Jurkat, Clone E6-1 (cell line): ENCODE results near the gene SCCPDH. TPM values are rescaled to one million over a fixed set of nuclear protein-coding genes. Genes with fewer than 3 reads are reported as not detected.
A peak's percentile ranks its signal among the peaks of the same experiment; 100 is the strongest.
"Not testable (repeated sequence)": the region's sequence is repeated elsewhere in the genome, so short reads cannot be mapped to it uniquely, and the experiment has no call there.

Source experiments
- DNase-seq: peaks from one replicate; pipeline ENCODE4 v3.0.0-alpha.2; 2011; ENCODE audit warnings: low read depth, low spot score
- H3K4me3 ChIP-seq: 2 replicates; pipeline ENCODE4 v1.5.1; 2011; ENCODE audit warnings: mild to moderate bottlenecking, low read length, control low read depth, moderate library complexity
- polyA plus RNA-seq: library from polyadenylated mRNA; unstranded; fragments of >200 nt; gene quantifications from one replicate; pipeline ENCODE4 v1.2.1, GENCODE V29; 2012; ENCODE audit warnings: missing spikeins; ENCODE audit not compliant: insufficient read length, insufficient read depth

SCCPDH gene, protein sequence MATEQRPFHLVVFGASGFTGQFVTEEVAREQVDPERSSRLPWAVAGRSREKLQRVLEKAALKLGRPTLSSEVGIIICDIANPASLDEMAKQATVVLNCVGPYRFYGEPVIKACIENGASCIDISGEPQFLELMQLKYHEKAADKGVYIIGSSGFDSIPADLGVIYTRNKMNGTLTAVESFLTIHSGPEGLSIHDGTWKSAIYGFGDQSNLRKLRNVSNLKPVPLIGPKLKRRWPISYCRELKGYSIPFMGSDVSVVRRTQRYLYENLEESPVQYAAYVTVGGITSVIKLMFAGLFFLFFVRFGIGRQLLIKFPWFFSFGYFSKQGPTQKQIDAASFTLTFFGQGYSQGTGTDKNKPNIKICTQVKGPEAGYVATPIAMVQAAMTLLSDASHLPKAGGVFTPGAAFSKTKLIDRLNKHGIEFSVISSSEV
- polyA plus RNA-seq: 82.1 TPM

DNA sequence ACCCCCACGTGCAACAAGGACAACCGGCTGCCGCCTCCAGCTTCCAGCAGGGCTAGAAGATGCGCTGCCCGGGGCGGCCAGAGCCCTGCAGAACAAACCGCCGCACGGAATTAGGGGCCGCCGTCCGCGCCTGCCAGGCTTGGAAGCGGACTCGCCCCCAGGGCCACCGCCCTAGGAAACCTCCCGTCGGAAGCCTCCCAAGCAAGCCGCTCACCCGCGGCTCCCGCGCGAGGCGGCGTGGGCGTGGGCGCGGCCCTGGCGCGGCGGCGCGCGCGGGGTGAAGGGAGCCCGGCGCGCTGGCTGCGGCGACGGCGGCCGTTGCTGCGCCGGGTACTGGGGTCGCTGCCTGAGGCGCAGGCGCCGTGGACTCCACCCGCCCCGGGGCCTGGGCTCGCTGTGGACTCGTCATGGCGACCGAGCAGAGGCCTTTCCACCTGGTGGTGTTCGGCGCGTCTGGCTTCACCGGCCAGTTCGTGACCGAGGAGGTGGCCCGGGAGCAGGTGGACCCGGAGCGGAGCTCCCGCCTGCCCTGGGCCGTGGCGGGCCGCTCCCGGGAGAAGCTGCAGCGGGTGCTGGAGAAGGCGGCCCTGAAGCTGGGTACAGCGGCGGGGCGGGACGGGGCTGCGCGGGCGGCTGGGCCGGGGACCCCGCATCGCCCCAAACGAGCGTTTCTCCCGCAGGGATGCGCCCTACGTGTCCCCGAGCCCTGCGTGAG lies at the start of gene SCCPDH:
Gene SCCPDH, plus strand, starts transcription at position 394 of the 715 bp plus-strand sequence. Its CDS starts 14 bp downstream, at position 408.
- H3K4me3 ChIP-seq: peak within 1 kb of the TSS; percentile 84
- peak; percentile 61 for DNase-seq

DNA sequence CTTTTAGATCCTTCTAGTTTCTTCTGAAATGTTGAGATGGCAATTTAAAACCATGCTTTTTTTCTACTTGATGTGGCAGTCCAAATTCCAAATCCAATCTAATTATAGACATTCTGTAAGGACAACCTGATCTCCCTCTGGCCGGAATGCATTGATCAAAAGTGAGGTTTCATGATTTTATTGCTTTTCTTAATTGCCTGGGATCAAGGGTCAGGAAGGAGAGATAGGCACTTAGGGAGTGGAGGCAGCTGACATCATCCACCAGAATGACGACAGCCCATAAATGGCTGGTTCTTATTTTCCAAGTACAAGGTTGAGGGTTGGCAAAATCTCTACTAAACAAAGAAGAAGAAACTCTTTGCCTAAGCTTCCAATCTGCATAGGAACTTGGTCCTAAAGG lies 46.4 kb upstream of the SCCPDH start:
- no peak for DNase-seq
- H3K4me3 ChIP-seq: no peak overlapping the region

DNA sequence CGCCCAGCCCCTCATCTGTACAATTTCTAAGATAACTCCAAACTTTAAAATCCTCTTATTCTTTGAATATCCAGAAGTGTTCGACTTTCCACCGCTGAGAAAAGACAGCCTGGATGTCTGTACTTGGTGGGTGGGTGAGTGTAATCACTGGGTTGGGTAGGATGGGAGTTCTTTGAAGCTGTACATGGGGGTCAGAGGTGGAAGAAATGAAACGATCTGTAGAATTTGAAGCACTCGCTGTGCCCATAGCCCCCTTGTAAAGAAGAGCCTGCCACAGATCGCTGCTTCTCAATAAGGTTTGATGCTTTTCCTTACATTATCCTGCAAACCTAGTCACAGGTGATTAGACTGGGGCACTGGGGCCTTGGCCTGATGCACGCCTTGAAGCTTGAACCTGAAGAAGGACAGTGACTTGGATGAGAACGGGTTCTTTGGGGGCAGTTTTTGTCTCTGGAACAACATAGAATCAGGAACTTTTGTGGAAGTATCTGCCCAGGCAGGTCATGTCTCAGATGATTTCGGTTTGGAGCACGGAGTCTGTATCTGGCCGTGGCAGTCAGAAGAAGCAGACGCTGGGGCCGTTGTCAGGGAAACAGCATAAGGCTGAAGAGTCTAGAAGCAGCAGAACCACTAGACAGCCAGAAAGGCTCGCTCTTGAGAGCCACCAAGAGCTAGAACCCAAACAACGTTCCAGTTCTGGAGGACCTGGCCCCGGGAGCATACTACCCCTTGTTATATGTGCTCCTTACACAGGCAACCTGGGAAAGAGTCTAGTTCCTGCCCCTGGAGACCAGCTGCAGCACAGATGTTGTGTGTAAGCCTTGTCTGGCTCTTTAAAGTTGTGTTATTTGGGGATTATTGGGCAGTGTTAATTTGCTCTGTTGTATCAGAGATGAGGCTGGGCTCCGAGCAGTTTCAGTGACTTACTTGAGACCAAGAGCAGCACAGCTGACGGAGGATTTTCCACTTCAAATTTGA lies 45.1 kb upstream of the SCCPDH start:
- H3K4me3 ChIP-seq: no peak overlapping the region
- DNase-seq: no peak

- H3K4me3 ChIP-seq: no peak overlapping the region
- no peak for DNase-seq
Measured at GRCh38 chr1:246679794-246680177, 44.4 kb upstream of the SCCPDH start.

GRCh38 chr1:246680190-246680589 lies 44.0 kb upstream of the SCCPDH start:
- no peak for DNase-seq
- no peak overlapping the region for H3K4me3 ChIP-seq

DNA sequence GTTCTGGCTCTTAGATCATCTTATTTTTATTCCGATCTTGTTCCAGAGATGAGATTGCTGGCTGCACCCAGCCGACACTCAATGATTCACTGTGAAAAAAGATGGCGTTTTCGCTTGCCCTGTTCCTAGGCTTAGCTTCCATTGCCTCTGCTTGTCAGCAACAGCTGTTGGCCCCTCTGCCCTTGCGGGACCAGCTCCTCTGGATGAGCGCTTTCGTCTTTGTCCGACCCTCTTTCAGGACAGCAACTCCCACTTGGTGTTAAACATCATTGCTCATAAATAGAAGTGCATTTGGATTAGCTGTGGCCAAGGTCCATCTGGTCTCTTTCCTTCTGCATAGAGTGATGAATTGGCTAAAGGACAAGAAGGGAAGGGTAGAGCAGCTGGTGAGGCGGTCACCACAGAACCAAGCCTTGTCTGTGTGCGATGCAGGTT lies 43.5 kb upstream of the SCCPDH start:
- DNase-seq: no peak
- no peak overlapping the region for H3K4me3 ChIP-seq

- no peak for DNase-seq
- H3K4me3 ChIP-seq: no peak overlapping the region
Measured at GRCh38 chr1:246681900-246682895, 42.0 kb upstream of the SCCPDH start.

GRCh38 chr1:246683521-246683920 lies 40.7 kb upstream of the SCCPDH start:
- no peak for DNase-seq
- H3K4me3 ChIP-seq: no peak overlapping the region

DNA sequence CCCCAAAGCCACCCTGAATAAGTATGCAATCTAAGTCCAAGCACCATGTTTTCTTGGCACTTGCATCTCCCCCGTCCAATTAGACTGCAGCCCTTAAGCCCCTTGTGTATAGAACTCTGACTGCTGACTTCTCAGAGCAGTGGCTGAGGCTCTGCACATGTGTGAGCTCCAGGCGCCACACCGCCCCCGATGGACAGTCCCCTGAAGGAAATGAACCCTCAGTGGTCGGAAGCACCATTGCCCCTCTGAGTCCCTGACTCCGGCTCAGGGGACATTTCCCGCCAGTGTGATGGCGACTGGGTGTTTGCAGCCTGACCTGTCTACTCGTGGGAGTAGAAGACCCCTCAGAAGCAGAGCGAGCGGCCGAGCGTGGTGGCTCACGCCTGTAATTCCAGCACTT lies 37.2 kb upstream of the SCCPDH start:
- H3K4me3 ChIP-seq: no peak overlapping the region
- no peak for DNase-seq

DNA sequence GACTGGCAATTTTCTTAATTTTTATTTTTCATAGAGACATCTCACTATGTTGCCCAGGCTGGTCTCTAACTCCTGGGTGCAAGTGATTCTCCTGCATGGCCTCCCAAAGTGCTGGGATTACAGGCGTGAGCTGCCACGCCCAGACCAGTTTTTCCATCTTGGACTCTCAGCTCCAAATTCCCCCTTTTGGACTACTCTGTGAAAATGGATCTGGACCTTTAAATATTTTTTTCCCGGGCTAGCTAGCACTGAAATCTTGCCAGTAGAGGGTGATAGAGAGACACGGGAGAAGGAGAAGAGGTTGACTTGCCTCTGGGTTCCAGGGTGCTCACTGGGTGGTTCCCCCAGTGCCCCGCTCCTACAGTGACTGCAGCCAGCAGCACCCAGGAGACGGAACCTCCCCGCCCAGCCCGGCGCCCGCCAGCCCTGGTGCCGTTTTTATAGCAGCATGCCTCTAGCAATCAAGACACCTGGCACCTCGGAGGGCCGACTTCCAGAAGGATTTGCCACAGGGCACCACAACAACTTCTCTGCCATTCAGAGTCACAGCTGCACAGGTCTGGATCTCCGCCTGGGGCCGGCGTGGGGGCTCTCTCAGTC lies 34.7 kb upstream of the SCCPDH start:
- DNase-seq: peak; percentile 48
- H3K4me3 ChIP-seq: peak overlapping the region; percentile 5

DNA sequence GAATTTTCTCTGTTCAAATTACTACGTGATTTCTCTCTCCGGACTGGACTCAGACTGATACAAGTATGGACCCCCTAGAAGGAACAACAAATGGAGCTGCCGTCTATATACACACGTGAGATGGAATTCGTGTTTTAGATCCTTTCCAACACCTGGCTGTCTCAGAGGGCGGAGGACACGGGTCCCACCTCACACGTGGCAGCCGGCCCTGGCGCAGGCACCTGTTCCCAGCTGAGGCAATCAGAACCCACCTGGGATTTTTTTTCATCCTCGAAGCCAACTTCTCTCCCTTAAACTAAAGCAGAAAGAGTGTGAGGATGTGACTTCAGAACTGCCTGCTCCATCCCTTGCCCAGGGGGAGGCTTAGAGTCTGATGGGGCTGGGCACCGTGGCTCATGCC lies 34.1 kb upstream of the SCCPDH start:
- no peak for DNase-seq
- H3K4me3 ChIP-seq: no peak overlapping the region

DNA sequence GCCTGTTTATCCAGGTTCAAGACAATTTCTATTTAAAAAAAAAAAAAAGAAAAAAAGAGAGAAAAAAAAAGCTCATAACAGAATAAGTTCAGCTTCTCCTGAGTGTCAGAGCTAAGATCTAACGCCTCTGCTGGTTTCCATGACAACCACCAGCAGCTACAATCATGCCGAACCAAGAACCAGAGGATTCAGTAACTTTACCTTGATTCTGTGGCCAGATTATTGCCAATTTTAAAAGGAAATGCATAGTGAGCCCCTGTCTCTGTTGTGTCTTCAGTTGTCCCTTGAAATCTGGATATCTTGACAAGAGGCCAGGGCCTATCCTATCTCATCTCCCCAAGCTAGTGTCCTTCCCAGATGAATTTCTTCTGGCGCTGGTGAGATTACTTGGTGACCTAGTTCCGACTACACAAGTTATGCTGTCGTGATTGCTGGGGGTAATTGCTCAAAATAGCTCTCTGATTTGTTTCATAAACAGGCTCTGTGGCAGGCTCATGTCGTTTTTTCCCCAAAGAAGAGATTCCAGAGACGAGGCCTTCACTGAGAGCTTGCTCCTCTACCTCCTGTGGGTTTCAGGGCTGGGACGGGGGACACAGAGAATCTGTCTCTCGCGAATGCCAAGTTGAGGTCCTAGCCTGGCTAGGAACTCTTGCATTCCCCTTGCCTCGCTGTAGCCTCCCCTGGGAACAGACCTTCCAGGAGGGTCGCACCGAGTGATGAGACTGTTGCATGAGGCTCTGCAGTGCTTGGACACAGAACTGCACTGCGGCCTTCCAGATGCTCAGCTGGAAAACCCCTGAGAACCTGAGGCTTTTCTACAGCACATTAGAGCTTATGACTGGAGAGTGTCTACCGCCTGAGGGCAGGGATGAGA lies 32.4 kb upstream of the SCCPDH start:
- peak; percentile 32 for DNase-seq

GRCh38 chr1:246694213-246694895 lies 29.9 kb upstream of the SCCPDH start:
- not testable (repeated sequence) for H3K4me3 ChIP-seq, DNase-seq

More for the DNA sequence above, 32.4 kb upstream of the SCCPDH start:
- H3K4me3 ChIP-seq: no peak overlapping the region

GRCh38 chr1:246695136-246695535 lies 29.1 kb upstream of the SCCPDH start:
- H3K4me3 ChIP-seq: no peak overlapping the region
- no peak for DNase-seq

GRCh38 chr1:246695666-246696065 lies 28.5 kb upstream of the SCCPDH start:
- DNase-seq: no peak
- no peak overlapping the region for H3K4me3 ChIP-seq

- H3K4me3 ChIP-seq: no peak overlapping the region
- no peak for DNase-seq
Measured at GRCh38 chr1:246698466-246699094, 25.6 kb upstream of the SCCPDH start.
